ENCODE data around the gene LTK. TPM values are rescaled to one million over a fixed set of nuclear protein-coding genes. Genes with fewer than 3 reads are reported as not detected.
A peak's percentile ranks its signal among the peaks of the same experiment; 100 is the strongest.

The LTK gene
- total and polyA plus RNA-seq, 2 experiments from 2014 or later: 3.0 to 3.7 TPM

DNA sequence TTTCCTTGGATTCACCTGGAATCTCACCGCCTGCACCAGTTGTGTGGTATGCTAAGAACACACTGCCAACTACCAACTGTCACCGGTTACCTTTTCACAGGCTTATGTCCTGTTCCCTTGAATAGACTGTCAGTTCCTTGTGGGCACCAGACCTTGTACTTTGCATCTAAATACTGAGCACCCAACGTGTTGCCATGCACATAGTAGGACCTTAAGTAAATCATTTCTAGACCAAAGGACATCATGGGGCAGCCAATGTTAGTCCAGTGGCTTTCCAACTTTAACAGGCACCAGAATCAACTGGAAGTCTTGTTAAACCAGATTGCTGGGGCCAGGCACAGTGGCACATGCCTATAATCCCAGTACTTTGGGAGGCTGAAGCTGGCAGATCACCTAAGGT lies 31.6 kb upstream of the LTK start:
- no peak for DNase-seq (ENCODE audit: low read depth in 1 of 2, low spot score in 1 of 2)
- Histone ChIP-seq H3K27me3 (no peaks in the 10 kb centered on the region), H3K9me3 (ENCODE audit: low read depth) (no peaks in the 10 kb centered on the region), H3K27ac (no peak overlapping the region), H3K36me3 (no peaks in the 10 kb centered on the region), H3K4me3 (no peak overlapping the region), H3K4me1 (ENCODE audit: low read depth) (no peaks in the 10 kb centered on the region)
- TF ChIP-seq, protein P1, sequence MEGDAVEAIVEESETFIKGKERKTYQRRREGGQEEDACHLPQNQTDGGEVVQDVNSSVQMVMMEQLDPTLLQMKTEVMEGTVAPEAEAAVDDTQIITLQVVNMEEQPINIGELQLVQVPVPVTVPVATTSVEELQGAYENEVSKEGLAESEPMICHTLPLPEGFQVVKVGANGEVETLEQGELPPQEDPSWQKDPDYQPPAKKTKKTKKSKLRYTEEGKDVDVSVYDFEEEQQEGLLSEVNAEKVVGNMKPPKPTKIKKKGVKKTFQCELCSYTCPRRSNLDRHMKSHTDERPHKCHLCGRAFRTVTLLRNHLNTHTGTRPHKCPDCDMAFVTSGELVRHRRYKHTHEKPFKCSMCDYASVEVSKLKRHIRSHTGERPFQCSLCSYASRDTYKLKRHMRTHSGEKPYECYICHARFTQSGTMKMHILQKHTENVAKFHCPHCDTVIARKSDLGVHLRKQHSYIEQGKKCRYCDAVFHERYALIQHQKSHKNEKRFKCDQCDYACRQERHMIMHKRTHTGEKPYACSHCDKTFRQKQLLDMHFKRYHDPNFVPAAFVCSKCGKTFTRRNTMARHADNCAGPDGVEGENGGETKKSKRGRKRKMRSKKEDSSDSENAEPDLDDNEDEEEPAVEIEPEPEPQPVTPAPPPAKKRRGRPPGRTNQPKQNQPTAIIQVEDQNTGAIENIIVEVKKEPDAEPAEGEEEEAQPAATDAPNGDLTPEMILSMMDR (IDR thresholded peaks at IDR 0.05; ENCODE audit: low read depth, low read length): no peak

DNA sequence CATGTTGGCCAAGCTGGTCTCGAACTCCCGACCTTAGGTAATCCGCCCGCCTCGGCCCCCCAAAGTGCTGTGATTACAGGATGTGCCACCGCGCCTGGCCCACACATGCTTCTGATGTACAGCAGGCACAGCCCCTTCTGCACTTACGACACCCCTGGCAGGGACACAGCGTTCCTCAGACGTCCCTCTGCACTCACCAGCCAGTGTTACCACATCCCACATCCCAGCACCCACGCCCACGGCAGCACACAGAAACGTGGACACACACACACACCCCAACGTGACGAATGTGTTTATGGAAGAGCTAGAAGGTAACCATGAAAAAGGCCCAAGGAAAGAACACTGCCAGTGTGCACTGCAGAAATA lies 31.0 kb upstream of the LTK start:
- H3K4me1 ChIP-seq (ENCODE audit: low read depth): no peaks in the 10 kb centered on the region
- H3K4me3 ChIP-seq: peak overlapping the region; percentile 88
- peak in 1 of 2 donors; percentile 20 for DNase-seq (ENCODE audit: low read depth in 1 of 2, low spot score in 1 of 2)
- H3K9me3 ChIP-seq (ENCODE audit: low read depth): no peaks in the 10 kb centered on the region
- H3K36me3 ChIP-seq: no peaks in the 10 kb centered on the region
- TF ChIP-seq, protein P1 (IDR thresholded peaks at IDR 0.05; ENCODE audit: low read depth, low read length): no peak
- H3K27me3 ChIP-seq: no peaks in the 10 kb centered on the region
- no peak overlapping the region for H3K27ac ChIP-seq

DNA sequence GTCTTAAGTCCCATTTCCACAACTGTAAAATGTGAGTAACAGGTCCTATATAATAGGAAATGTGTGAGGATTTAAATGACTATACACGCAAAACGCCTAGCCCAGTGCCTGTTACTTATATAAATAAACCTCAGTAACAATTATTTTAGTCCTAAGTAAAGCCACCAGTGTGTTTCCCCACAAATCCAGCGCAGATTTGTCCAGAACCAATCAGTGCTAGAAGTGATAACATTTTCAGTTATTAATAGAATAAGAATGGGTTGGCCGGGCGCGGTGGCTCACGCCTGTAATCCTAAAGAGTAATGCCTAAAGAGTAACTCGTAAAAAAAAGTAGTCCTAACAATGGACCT lies 29.9 kb upstream of the LTK start:
- H3K27me3 ChIP-seq: no peaks in the 10 kb centered on the region
- peak overlapping the region; percentile 88 for H3K4me3 ChIP-seq
- H3K4me1 ChIP-seq (ENCODE audit: low read depth): no peaks in the 10 kb centered on the region
- peak overlapping the region; percentile 96 for H3K27ac ChIP-seq
- TF ChIP-seq, protein P1 (IDR thresholded peaks at IDR 0.05; ENCODE audit: low read depth, low read length): no peak
- no peak for DNase-seq (ENCODE audit: low read depth in 1 of 2, low spot score in 1 of 2)
- H3K9me3 ChIP-seq (ENCODE audit: low read depth): no peaks in the 10 kb centered on the region
- no peaks in the 10 kb centered on the region for H3K36me3 ChIP-seq

DNA sequence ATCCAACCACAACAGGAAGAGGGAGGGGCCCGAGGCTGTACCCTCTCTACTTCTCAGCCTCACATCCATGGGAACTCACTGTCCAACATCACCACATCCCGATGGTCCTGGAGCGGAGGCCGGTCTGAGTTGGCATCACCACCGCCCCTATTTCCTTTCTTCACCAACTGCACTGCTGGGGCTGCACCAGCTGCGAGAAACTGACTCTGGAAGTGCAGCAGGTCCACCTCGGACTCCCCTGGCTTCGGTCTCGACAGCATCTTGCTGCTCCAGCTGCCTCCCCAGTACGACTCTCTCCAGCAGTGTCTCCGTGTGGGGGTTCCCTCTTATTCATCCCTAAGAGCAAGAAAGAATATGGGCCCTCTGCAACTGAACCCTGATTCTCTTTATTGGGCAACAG lies 23.2 kb upstream of the LTK start:
- Histone ChIP-seq H3K9me3 (ENCODE audit: low read depth) (no peaks in the 10 kb centered on the region), H3K4me3 (no peak overlapping the region), H3K36me3 (peaks cover 23% of the 10 kb centered on the region), H3K4me1 (ENCODE audit: low read depth) (no peaks in the 10 kb centered on the region), H3K27ac (no peak overlapping the region), H3K27me3 (no peaks in the 10 kb centered on the region)
- TF ChIP-seq, protein P1 (IDR thresholded peaks at IDR 0.05; ENCODE audit: low read depth, low read length): no peak
- DNase-seq (ENCODE audit: low read depth in 1 of 2, low spot score in 1 of 2): no peak

DNA sequence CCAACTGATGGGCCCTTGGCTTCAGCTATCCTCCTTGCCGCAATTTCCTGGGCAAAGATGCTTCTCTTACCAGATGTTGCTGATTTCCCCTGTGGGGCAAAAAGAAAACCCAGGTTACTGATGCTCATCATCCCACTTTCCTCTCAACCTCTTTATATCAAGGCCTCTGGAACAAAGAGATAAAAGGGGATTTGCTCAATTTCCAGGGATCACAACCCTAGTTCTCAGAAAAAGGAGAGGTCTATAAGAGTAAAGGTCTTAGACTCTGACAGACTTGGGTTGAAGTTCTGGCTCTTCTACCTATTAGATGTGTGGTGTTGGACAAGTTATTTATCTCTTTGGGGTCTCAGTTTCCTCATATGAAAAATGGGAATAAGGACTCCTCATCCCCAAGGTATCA lies 21.9 kb upstream of the LTK start:
- peaks cover 26% of the 10 kb centered on the region for H3K36me3 ChIP-seq
- H3K9me3 ChIP-seq (ENCODE audit: low read depth): no peaks in the 10 kb centered on the region
- H3K27me3 ChIP-seq: no peaks in the 10 kb centered on the region
- DNase-seq (ENCODE audit: low read depth in 1 of 2, low spot score in 1 of 2): no peak
- TF ChIP-seq, protein P1 (IDR thresholded peaks at IDR 0.05; ENCODE audit: low read depth, low read length): no peak
- no peaks in the 10 kb centered on the region for H3K4me1 ChIP-seq (ENCODE audit: low read depth)
- no peak overlapping the region for H3K4me3 ChIP-seq
- no peak overlapping the region for H3K27ac ChIP-seq

DNA sequence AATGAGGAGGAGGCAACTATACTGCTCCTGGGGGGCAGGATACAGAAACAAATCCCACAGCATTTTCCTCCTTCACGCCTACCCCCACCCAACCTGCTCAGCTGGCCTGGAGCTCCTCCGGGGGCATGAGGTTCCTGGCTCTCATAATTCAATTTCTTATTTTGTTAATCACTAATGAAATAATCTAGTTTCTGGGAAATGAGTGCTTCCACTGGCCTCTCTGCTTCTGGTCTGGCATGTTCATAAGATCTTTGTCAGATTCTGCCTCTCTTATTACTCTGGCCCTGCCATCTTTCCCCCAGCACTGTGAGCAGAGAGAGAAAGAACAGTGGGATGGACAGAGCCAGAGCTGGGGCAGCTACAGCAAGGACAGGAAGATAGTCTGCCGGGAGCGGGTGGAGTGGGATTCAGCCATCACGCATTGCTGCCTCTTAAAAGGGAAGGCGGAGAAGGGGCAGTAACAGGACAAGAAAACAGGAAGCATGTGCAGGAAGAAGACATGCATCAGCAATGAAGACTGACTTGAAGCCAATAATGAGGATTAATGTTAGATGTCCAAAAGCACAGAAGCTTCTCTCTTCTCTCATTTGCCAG lies 16.8 kb upstream of the LTK start:
- H3K36me3 ChIP-seq: peaks cover 34% of the 10 kb centered on the region

More for the DNA sequence above, 16.8 kb upstream of the LTK start:
- TF ChIP-seq, protein P1 (IDR thresholded peaks at IDR 0.05; ENCODE audit: low read depth, low read length): no peak
- Histone ChIP-seq H3K4me3 (no peak overlapping the region), H3K27me3 (no peaks in the 10 kb centered on the region), H3K9me3 (ENCODE audit: low read depth) (no peaks in the 10 kb centered on the region), H3K4me1 (ENCODE audit: low read depth) (no peaks in the 10 kb centered on the region), H3K27ac (no peak overlapping the region)
- DNase-seq (ENCODE audit: low read depth in 1 of 2, low spot score in 1 of 2): no peak
